Measurements from ENCODE around the gene RDM1.

RDM1 gene

DNA sequence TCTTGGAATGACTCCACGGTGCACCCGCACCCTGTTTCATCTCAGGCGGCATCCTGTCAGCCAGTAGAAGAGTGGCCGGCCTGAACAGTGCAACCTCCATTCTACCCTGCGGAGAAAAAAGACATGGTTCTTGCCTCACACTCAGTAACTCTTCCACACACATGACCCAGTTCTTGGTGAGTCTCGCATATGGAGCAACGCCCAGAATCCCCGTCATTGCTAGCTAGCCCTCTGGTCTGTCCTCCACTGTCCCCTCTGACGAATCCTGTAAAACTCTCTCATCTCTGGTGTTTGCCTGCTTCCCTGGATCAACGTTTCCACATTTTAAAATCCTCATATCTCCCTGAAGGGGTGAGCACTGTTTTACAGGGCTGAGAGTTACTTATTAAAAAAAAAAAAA is 4.2 kb upstream of the RDM1 start:
- Histone ChIP-seq H3K27ac (ENCODE audit: low read depth, low read length, severe bottlenecking) (no peak overlapping the region), H3K4me3 (ENCODE audit: extremely low read depth, insufficient read depth, low read length, poor library complexity, severe bottlenecking) (no peak overlapping the region), H3K36me3 (ENCODE audit: control insufficient read depth, insufficient read depth, low read length) (no peaks in the 10 kb centered on the region), H3K4me1 (ENCODE audit: control insufficient read depth, insufficient read depth, low read length, poor library complexity, severe bottlenecking) (peaks cover 5% of the 10 kb centered on the region), H3K9me3 (ENCODE audit: control insufficient read depth, low read length) (no peaks in the 10 kb centered on the region)
- 96% methylated on average over 7 to 9 of the region's 10 CpGs for WGBS, 2 experiments (ENCODE audit: insufficient coverage in 2 of 2)

- H3K4me1 ChIP-seq (ENCODE audit: control insufficient read depth, insufficient read depth, low read length, poor library complexity, severe bottlenecking), result peaks cover 5% of the 10 kb centered on the region
- no peak overlapping the region for H3K27ac ChIP-seq (ENCODE audit: low read depth, low read length, severe bottlenecking)
- H3K36me3 ChIP-seq (ENCODE audit: control insufficient read depth, insufficient read depth, low read length), result no peaks in the 10 kb centered on the region
- no peaks in the 10 kb centered on the region for H3K9me3 ChIP-seq (ENCODE audit: control insufficient read depth, low read length)
- no peak overlapping the region for H3K4me3 ChIP-seq (ENCODE audit: extremely low read depth, insufficient read depth, low read length, poor library complexity, severe bottlenecking)
Observed at GRCh38 chr17:35932586-35932985, 2.0 kb upstream of the RDM1 start.

GRCh38 chr17:35931794-35932425 is 1.3 kb upstream of the RDM1 start:
- Histone ChIP-seq H3K4me3 (ENCODE audit: extremely low read depth, insufficient read depth, low read length, poor library complexity, severe bottlenecking) (no peak overlapping the region), H3K27ac (ENCODE audit: low read depth, low read length, severe bottlenecking) (no peak overlapping the region)
- 88 to 93% methylated on average over 2 to 4 of the region's 6 CpGs for WGBS, 2 experiments (ENCODE audit: insufficient coverage in 2 of 2)

DNA sequence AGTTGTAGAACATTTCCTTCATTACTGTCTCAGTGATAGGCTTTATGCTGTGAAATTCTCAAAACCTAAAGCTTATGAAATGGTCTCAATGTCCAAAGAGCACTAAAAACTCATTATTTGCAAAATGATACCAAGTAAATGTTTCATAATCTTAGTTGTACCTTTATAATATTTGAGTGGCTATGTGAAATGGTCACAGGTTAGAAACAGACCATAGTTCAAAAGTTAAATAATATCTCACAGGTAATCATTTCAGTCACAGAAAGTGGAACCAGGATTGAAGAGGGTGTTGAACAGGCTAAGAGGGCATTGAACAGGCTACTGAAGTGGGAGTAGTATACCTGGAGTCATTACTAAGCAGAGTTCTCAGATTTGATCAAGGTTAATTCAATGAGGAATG is 2.9 kb downstream of the RDM1 start:
- peaks cover 5% of the 10 kb centered on the region for H3K4me1 ChIP-seq (ENCODE audit: control insufficient read depth, insufficient read depth, low read length, poor library complexity, severe bottlenecking)
- no peaks in the 10 kb centered on the region for H3K36me3 ChIP-seq (ENCODE audit: control insufficient read depth, insufficient read depth, low read length)
- H3K27ac ChIP-seq (ENCODE audit: low read depth, low read length, severe bottlenecking), result no peak overlapping the region
- no peaks in the 10 kb centered on the region for H3K9me3 ChIP-seq (ENCODE audit: control insufficient read depth, low read length)
- H3K4me3 ChIP-seq (ENCODE audit: extremely low read depth, insufficient read depth, low read length, poor library complexity, severe bottlenecking), result no peak overlapping the region

More at GRCh38 chr17:35931794-35932425, 1.3 kb upstream of the RDM1 start:
- Histone ChIP-seq H3K9me3 (ENCODE audit: control insufficient read depth, low read length) (no peaks in the 10 kb centered on the region), H3K4me1 (ENCODE audit: control insufficient read depth, insufficient read depth, low read length, poor library complexity, severe bottlenecking) (peaks cover 5% of the 10 kb centered on the region), H3K36me3 (ENCODE audit: control insufficient read depth, insufficient read depth, low read length) (no peaks in the 10 kb centered on the region)

- H3K36me3 ChIP-seq (ENCODE audit: control insufficient read depth, insufficient read depth, low read length), result no peaks in the 10 kb centered on the region
- no peak overlapping the region for H3K4me3 ChIP-seq (ENCODE audit: extremely low read depth, insufficient read depth, low read length, poor library complexity, severe bottlenecking)
- no peak overlapping the region for H3K27ac ChIP-seq (ENCODE audit: low read depth, low read length, severe bottlenecking)
- H3K4me1 ChIP-seq (ENCODE audit: control insufficient read depth, insufficient read depth, low read length, poor library complexity, severe bottlenecking), result no peaks in the 10 kb centered on the region
- WGBS, 2 experiments (ENCODE audit: insufficient coverage in 2 of 2), result 90 to 95% methylated on average over 4 to 5 of the region's 6 CpGs
- H3K9me3 ChIP-seq (ENCODE audit: control insufficient read depth, low read length), result no peaks in the 10 kb centered on the region
Observed at GRCh38 chr17:35923609-35924114, 6.9 kb downstream of the RDM1 start.

DNA sequence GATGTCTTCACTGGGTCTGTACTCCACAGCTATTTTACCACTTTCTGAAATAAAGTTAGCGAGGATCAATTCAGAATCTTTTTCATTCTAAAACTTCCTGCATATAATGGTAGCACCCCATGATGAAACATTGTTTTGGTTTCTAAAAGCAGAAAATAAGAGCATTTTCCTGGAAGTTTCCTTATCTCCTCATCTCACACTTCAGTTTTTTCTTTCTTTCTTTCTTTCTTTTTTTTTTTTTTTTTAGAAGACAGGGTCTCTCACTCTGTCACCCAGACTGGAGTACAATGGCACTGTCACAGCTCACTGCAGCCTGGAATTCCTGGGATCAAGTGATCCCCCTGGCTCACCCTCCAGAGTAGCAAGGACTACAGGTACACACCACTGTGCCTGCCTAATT is 10.3 kb downstream of the RDM1 start:
- Histone ChIP-seq H3K4me3 (ENCODE audit: extremely low read depth, insufficient read depth, low read length, poor library complexity, severe bottlenecking) (no peak overlapping the region), H3K27ac (ENCODE audit: low read depth, low read length, severe bottlenecking) (no peak overlapping the region), H3K4me1 (ENCODE audit: control insufficient read depth, insufficient read depth, low read length, poor library complexity, severe bottlenecking) (no peaks in the 10 kb centered on the region), H3K36me3 (ENCODE audit: control insufficient read depth, insufficient read depth, low read length) (no peaks in the 10 kb centered on the region), H3K9me3 (ENCODE audit: control insufficient read depth, low read length) (no peaks in the 10 kb centered on the region)
- WGBS, 2 experiments (ENCODE audit: insufficient coverage in 2 of 2), result 80 to 100% methylated on average over 1 of the region's 1 CpG

- no CpG with 5 or more reads among the region's 3 CpGs for WGBS, 2 experiments (ENCODE audit: insufficient coverage in 2 of 2)
- Histone ChIP-seq H3K4me1 (ENCODE audit: control insufficient read depth, insufficient read depth, low read length, poor library complexity, severe bottlenecking) (no peaks in the 10 kb centered on the region), H3K4me3 (ENCODE audit: extremely low read depth, insufficient read depth, low read length, poor library complexity, severe bottlenecking) (no peak overlapping the region), H3K27ac (ENCODE audit: low read depth, low read length, severe bottlenecking) (no peak overlapping the region), H3K9me3 (ENCODE audit: control insufficient read depth, low read length) (no peaks in the 10 kb centered on the region), H3K36me3 (ENCODE audit: control insufficient read depth, insufficient read depth, low read length) (no peaks in the 10 kb centered on the region)
Observed at GRCh38 chr17:35918665-35919064, 11.9 kb downstream of the RDM1 start.

- Histone ChIP-seq H3K9me3 (ENCODE audit: control insufficient read depth, low read length) (no peaks in the 10 kb centered on the region), H3K4me3 (ENCODE audit: extremely low read depth, insufficient read depth, low read length, poor library complexity, severe bottlenecking) (no peak overlapping the region), H3K36me3 (ENCODE audit: control insufficient read depth, insufficient read depth, low read length) (no peaks in the 10 kb centered on the region), H3K27ac (ENCODE audit: low read depth, low read length, severe bottlenecking) (no peak overlapping the region), H3K4me1 (ENCODE audit: control insufficient read depth, insufficient read depth, low read length, poor library complexity, severe bottlenecking) (no peaks in the 10 kb centered on the region)
- WGBS, 2 experiments (ENCODE audit: insufficient coverage in 2 of 2), result 91 to 96% methylated on average over 28 to 29 of the region's 29 CpGs
Observed at GRCh38 chr17:35917519-35918213, 12.9 kb downstream of the RDM1 start.

- no peaks in the 10 kb centered on the region for H3K4me1 ChIP-seq (ENCODE audit: control insufficient read depth, insufficient read depth, low read length, poor library complexity, severe bottlenecking)
- H3K27ac ChIP-seq (ENCODE audit: low read depth, low read length, severe bottlenecking), result no peak overlapping the region
- 74 to 88% methylated on average over 3 of the region's 3 CpGs for WGBS, 2 experiments (ENCODE audit: insufficient coverage in 2 of 2)
- H3K9me3 ChIP-seq (ENCODE audit: control insufficient read depth, low read length), result no peaks in the 10 kb centered on the region
- H3K4me3 ChIP-seq (ENCODE audit: extremely low read depth, insufficient read depth, low read length, poor library complexity, severe bottlenecking), result no peak overlapping the region
- no peaks in the 10 kb centered on the region for H3K36me3 ChIP-seq (ENCODE audit: control insufficient read depth, insufficient read depth, low read length)
Observed at GRCh38 chr17:35915153-35915964, 15.2 kb downstream of the RDM1 start.

- WGBS, 2 experiments (ENCODE audit: insufficient coverage in 2 of 2), result 75 to 92% methylated on average over 1 of the region's 1 CpG
- Histone ChIP-seq H3K4me1 (ENCODE audit: control insufficient read depth, insufficient read depth, low read length, poor library complexity, severe bottlenecking) (no peaks in the 10 kb centered on the region), H3K9me3 (ENCODE audit: control insufficient read depth, low read length) (no peaks in the 10 kb centered on the region), H3K27ac (ENCODE audit: low read depth, low read length, severe bottlenecking) (no peak overlapping the region), H3K36me3 (ENCODE audit: control insufficient read depth, insufficient read depth, low read length) (no peaks in the 10 kb centered on the region), H3K4me3 (ENCODE audit: extremely low read depth, insufficient read depth, low read length, poor library complexity, severe bottlenecking) (no peak overlapping the region)
Observed at GRCh38 chr17:35914354-35914753, 16.2 kb downstream of the RDM1 start.
